ENCODE data around the gene MYLK4.
A peak's percentile ranks its signal among the peaks of the same experiment; 100 is the strongest.

MYLK4 gene

GRCh38 chr6:2750832-2751231 lies at the start of gene MYLK4:
TSS of gene MYLK4 (minus strand) at chr6:2750922. CDS start at chr6:2749294, 1,628 bp downstream.
- DNase-seq (ENCODE audit: low read depth in 2 of 2) = no peak

- no peak for DNase-seq (ENCODE audit: low read depth in 2 of 2)
Observed at GRCh38 chr6:2799936-2800527, 49.3 kb upstream of the MYLK4 start.

- DNase-seq (ENCODE audit: low read depth in 2 of 2) = no peak
Observed at GRCh38 chr6:2798586-2799134, 47.9 kb upstream of the MYLK4 start.

- DNase-seq (ENCODE audit: low read depth in 2 of 2) = no peak
Observed at GRCh38 chr6:2797564-2798031, 46.9 kb upstream of the MYLK4 start.

- DNase-seq (ENCODE audit: low read depth in 2 of 2) = no peak
Observed at GRCh38 chr6:2796861-2797260, 46.1 kb upstream of the MYLK4 start.

GRCh38 chr6:2795956-2796355 lies 45.2 kb upstream of the MYLK4 start:
- DNase-seq (ENCODE audit: low read depth in 2 of 2) = no peak

GRCh38 chr6:2795162-2795561 lies 44.4 kb upstream of the MYLK4 start:
- no peak for DNase-seq (ENCODE audit: low read depth in 2 of 2)

- no peak for DNase-seq (ENCODE audit: low read depth in 2 of 2)
Observed at GRCh38 chr6:2794171-2794730, 43.5 kb upstream of the MYLK4 start.

GRCh38 chr6:2793534-2794151 lies 42.9 kb upstream of the MYLK4 start:
- no peak for DNase-seq (ENCODE audit: low read depth in 2 of 2)

- DNase-seq (ENCODE audit: low read depth in 2 of 2) = no peak
Observed at GRCh38 chr6:2792330-2793110, 41.8 kb upstream of the MYLK4 start.

GRCh38 chr6:2791450-2791974 lies 40.8 kb upstream of the MYLK4 start:
- DNase-seq (ENCODE audit: low read depth in 2 of 2) = no peak

GRCh38 chr6:2790588-2791449 lies 40.1 kb upstream of the MYLK4 start:
- peak; percentile 49 to 54 for DNase-seq (ENCODE audit: low read depth in 2 of 2)

- DNase-seq (ENCODE audit: low read depth in 2 of 2) = no peak
Observed at GRCh38 chr6:2786269-2786668, 35.5 kb upstream of the MYLK4 start.

GRCh38 chr6:2784930-2785329 lies 34.2 kb upstream of the MYLK4 start:
- no peak for DNase-seq (ENCODE audit: low read depth in 2 of 2)

- no peak for DNase-seq (ENCODE audit: low read depth in 2 of 2)
Observed at GRCh38 chr6:2784061-2784460, 33.3 kb upstream of the MYLK4 start.

- DNase-seq (ENCODE audit: low read depth in 2 of 2) = no peak
Observed at GRCh38 chr6:2783188-2783963, 32.7 kb upstream of the MYLK4 start.

- DNase-seq (ENCODE audit: low read depth in 2 of 2) = no peak
Observed at GRCh38 chr6:2782825-2783187, 32.1 kb upstream of the MYLK4 start.

- DNase-seq (ENCODE audit: low read depth in 2 of 2) = no peak
Observed at GRCh38 chr6:2782356-2782708, 31.6 kb upstream of the MYLK4 start.

- no peak for DNase-seq (ENCODE audit: low read depth in 2 of 2)
Observed at GRCh38 chr6:2781685-2782355, 31.1 kb upstream of the MYLK4 start.
